Erythroblast (primary cell): ENCODE data around the gene SEPHS1.
"Not testable (repeated sequence)": the region's sequence is repeated elsewhere in the genome, so short reads cannot be mapped to it uniquely, and the experiment has no call there.

Source experiments
- DNase-seq, 2 experiments: peaks; one replicate each; lab custom pipeline; 2025; lab: John Stamatoyannopoulos, UW
- GATA1 ChIP-seq: IDR thresholded peaks from 2 replicates; pipeline ENCODE4 v1.6.1; 2011; ENCODE audit warnings: low read depth, mild to moderate bottlenecking, control low read depth, low read length, moderate library complexity
- POLR2A ChIP-seq: IDR thresholded peaks from 2 replicates; pipeline ENCODE4 v1.6.1; 2011; ENCODE audit warnings: mild to moderate bottlenecking, low read length

The SEPHS1 gene

DNA sequence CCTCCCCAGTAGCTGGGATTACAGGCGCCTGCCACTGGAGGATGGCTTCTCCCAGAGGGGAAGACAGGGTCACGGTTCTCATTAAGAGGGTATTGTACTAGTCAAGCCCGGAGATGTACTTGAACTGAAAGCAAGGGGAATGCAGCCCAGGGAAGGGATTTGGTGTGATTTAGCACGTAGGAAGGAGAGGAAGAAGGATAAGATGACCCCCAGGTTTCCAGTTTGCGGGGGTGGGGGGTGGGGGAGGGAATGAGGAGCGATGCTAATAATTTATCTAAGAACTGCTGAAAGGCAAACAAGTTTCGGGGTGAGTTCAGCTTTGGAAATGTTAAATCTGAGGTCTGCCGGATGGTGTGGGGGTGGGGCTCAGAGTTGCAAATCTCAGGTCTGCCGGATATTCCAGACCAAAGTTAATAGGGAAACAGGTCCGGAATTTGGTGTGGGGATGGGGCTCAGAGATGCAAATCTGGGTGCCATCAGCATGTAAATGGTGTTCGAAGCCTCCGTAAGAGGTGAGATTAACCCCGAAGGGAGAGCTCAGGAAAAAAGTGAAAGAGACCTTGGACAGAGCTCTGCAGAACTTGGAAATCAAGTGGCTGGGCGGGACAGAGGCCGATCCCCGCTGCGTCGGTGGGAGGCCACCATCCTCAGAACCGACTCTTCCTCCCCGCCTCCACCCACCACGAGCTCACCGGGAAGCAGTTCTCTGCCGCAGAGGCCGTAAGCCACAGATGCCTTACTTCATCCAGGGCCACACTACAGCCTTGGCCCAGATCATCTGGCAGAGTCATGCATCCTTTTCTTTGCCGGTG lies 1.6 kb upstream of the SEPHS1 start:
- TF ChIP-seq POLR2A = no peak
- no peak for TF ChIP-seq GATA1
- DNase-seq = peak; percentile 18 to 21

GRCh38 chr10:13347500-13348156 lies 465 bp downstream of the SEPHS1 start:
- TF ChIP-seq GATA1 (no peak), POLR2A (no peak)
- DNase-seq = peak; percentile 88 to 92

DNA sequence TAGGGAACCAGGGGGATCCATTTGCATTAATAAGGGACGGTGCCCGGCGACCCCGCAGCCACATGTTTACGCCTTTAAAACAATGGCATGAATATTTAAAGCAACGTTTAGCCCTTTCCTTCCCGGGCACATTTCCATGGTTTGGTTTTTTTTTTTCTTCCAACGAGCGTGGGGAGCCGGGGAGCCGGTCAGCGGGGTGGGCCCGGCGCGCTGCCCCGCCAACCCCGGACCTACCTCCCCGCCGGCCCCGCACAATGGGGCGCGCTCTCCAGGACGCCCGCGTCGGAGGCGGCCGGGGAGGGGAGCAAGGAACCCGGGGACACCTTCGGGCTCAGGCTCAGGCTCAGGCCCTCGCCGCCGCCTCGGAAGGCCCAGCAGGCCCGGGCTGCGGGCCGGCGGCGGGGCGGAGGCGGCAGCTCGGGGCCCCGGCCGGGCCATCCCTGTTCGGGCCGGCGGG lies 1.0 kb downstream of the SEPHS1 start:
- TF ChIP-seq POLR2A (no peak), GATA1 (no peak)
- DNase-seq = peak; percentile 72 to 85

GRCh38 chr10:13346283-13347042 lies 1.6 kb downstream of the SEPHS1 start:
- no peak for TF ChIP-seq GATA1
- no peak for TF ChIP-seq POLR2A
- no peak for DNase-seq

DNA sequence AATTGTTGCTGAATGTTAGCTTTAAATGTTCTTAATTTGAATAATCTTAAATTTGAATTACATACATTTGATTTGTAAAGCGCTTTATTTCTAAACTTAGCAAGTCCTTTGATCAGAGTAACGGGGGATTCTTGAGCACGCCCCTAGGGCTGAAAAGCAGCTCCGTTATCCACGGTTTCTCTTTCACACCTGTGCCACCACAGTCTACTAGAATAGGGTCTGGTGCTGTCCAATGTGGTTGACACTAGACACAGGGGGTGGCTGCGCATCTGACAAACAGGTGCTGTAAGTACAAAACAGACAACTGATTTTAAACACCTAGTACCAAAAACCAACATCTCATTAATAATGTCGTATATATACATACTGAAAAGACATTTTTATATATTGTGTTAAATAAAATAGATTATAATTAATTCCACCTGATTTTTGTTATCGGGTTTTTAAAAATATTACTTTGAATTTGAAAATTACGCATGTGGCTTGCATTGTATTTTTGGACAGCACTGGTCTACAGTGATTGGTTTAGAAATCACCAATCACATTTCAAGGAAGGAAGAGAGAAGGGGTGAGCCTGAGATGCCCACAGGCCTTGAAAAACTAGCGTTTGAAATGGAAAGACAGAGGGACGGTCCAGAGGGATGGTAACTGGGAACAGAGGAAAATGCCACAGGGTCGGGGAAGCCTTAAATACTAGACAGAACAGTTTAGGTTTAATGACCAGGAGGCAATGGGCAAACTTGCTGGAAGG lies 7.3 kb downstream of the SEPHS1 start:
- DNase-seq = no peak

DNA sequence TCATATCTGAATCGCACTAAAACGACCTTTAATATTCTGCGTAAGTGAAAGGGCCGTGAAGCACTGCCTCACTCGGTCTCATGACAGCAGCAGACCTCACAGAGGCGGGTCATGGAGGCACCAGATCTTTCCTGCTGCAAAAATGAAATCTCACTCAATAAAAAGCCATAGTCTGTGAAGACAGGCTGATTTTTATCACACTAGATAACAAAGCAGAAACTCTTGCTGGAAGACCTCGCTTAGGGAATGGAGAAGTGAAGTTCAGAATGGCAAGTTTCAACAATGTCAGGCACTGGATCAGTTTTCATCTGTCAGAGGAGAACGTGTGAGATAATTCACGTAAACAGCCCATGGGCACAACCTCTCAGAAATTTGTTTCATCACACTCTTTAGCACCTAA lies 8.0 kb downstream of the SEPHS1 start:
- peak in 1 of 2 experiments; percentile 8 for DNase-seq
- TF ChIP-seq GATA1 = no peak
- no peak for TF ChIP-seq POLR2A

More for the DNA sequence above, 7.3 kb downstream of the SEPHS1 start:
- TF ChIP-seq POLR2A = no peak

- DNase-seq = no peak
- TF ChIP-seq GATA1 = no peak
- no peak for TF ChIP-seq POLR2A
These were observed 9.5 kb downstream of the SEPHS1 start for GRCh38 chr10:13338390-13339110.

DNA sequence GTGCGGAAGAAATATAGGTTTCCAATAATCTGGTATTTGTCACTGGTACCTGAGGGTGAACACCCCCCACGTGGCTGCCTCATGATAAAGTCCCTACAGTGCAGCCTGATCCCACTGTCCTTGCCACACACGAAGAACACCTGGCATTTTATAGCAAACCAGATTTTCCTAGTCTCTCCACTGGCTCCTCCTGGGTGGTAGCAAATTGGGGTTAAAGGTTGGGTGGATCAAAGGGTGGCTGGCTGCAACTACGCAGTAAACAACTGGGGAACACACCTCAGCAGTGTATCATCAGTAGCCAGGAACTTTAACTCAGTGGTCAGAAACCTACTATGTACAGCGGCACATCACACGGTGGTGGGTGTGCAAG lies 10.3 kb downstream of the SEPHS1 start:
- DNase-seq = no peak
- TF ChIP-seq POLR2A (no peak), GATA1 (no peak)

- DNase-seq = no peak
- TF ChIP-seq GATA1 (no peak), POLR2A (no peak)
These were observed 10.8 kb downstream of the SEPHS1 start for GRCh38 chr10:13337128-13337826.

DNA sequence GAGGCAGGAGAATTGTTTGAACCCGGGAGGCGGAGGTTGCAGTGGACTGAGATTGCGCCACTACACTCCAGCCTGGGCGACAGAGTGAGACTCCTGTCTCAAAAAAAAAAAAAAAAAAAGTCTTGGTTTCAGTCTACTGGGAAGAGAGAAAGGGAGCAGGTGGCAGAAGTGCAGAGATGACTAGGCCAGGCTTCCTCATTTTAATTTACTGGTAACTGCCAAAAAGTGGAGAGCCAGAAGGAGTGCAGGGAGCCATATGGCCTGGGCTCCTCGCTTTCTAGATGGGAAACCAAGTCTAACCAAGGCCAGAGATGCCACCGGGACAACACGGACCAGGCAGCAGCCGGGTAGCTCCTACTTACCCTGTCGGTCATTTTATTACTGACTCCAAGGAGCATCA lies 12.2 kb downstream of the SEPHS1 start:
- no peak for DNase-seq
- TF ChIP-seq POLR2A (no peak), GATA1 (no peak)

- no peak for DNase-seq
- TF ChIP-seq GATA1 = no peak
- TF ChIP-seq POLR2A = no peak
These were observed 13.5 kb downstream of the SEPHS1 start for GRCh38 chr10:13334556-13334955.

GRCh38 chr10:13331646-13332045 lies 16.4 kb downstream of the SEPHS1 start:
- TF ChIP-seq GATA1 = no peak
- TF ChIP-seq POLR2A = no peak
- DNase-seq = no peak

- DNase-seq = not testable (repeated sequence)
These were observed 17.1 kb downstream of the SEPHS1 start for GRCh38 chr10:13330980-13331379.
